ENCODE data around the gene PNMT.

The PNMT gene, protein sequence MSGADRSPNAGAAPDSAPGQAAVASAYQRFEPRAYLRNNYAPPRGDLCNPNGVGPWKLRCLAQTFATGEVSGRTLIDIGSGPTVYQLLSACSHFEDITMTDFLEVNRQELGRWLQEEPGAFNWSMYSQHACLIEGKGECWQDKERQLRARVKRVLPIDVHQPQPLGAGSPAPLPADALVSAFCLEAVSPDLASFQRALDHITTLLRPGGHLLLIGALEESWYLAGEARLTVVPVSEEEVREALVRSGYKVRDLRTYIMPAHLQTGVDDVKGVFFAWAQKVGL

DNA sequence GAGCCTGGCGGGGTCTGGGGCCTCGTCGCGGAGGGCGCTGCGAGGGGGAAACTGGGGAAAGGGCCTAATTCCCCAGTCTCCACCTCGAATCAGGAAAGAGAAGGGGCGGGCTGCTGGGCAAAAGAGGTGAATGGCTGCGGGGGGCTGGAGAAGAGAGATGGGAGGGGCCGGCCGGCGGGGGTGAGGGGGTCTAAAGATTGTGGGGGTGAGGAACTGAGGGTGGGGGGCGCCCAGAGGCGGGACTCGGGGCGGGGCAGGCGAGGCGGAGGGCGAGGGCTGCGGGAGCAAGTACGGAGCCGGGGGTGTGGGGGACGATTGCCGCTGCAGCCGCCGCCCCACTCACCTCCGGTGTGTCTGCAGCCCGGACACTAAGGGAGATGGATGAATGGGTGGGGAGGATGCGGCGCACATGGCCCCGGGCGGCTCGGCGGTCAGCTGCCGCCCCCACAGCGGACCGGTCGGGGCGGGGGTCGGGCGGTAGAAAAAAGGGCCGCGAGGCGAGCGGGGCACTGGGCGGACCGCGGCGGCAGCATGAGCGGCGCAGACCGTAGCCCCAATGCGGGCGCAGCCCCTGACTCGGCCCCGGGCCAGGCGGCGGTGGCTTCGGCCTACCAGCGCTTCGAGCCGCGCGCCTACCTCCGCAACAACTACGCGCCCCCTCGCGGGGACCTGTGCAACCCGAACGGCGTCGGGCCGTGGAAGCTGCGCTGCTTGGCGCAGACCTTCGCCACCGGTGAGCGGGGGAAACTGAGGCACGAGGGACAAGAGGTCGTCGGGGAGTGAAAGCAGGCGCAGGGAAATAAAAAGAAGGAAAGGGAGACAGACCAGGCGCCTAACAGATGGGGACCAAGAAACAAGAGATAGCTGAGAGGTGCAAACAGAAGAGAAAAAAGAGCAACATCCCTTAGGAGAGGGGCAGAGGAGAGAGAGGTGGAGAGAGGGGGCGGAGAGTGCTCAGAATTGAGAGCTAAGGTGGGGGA lies at the start of gene PNMT:
PNMT (plus strand) TSS at position 509 of the 980 bp plus-strand sequence; CDS start at position 532, 23 bp downstream.
- DNase-seq: no peak

DNA sequence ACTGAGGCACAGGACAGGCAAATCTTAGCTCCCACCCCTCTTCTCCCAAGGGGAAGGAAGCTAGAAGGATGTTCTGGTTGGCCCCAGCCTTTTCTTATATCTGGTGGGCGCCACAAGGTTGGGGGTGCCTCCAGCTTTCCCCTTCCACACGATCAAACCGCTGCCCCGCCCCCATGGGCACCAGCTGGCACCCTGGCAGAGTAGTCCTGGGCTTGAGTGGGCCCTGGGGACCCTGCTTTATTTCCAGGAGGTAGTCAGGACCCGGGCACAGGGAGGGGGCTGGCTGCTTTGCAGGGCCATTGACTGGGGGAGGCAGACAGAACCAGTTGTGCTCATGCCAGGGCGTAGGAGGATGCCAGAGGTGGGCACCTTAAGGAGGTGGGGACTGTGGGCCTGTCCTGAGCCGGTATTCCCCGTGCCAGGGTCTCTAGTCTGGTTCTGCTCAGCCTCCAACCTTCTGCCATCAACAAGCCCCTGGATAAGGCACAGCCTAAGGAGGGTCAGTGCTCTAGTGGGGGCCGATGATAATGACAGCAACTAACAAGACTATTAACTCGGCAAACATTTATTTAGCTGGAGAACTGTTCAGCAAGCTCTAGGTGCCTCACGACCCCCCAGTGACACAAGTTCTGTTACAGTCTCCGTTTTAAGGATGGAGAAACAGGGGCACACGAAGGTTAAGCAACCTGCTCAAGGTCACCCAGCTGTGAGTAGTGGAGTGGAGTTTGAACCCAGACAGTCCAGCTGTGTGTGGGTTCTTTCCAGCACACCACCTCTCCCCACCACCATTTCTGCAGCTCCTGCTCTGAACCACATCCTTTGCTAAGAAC lies 49.1 kb upstream of the PNMT start:
- DNase-seq: no peak

DNA sequence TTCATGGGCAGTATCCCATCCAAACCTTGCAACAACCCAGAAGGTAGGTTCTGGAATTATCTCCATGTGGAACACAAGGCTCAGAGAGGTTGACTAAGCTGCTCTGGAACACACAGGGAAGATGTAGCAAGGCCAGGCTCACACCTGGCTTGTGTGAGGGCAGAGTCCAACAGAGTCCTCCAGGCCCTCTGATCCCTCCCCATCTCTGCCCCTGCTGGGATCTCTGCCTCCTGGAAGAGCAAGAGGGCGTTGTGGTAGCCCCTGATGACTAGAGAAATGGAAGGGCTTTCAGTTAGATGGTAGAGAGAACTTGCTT lies 48.5 kb upstream of the PNMT start:
- DNase-seq: no peak

DNA sequence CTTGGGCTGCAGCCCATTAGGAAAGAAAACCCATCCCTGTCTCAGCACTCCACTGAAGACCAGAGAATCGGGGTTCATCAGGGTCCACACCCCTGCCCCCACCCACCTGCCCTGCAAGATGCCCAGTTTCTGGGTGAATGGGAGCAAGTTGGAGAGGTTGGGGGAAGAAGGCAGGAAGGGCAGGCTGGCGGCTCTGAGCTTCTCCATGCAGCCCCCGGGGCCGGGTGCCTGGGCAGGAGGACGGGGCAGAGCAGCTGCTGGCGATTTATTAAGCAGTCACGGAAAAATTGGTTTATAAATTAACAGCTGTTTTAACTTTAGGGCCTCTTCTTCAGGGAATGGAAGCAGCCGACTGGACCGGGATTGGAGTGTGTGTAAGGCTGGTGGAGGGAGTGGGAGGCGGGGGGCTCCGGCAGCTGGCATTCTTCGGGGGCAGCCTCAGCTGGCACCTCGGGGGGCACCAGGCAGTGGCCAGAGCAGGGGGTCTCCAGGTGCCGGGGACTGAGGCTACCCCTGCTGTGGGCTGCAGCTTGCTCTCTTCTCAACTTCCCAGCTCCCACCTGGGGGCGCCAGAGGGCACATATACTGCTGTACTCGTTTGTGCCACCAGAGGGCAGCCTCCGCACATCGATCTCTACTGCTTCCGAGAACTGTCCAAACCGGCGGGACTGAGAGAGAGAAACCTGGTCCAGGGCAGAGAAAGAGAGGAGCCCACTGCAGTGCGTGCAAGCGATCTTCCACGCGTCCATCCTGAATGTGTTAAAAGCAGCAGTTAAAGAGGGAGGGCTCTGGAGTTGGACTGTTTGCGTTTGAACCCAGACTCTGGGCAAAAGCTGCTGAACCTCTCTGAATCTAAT lies 46.5 kb upstream of the PNMT start:
- peak; percentile 74 for DNase-seq

DNA sequence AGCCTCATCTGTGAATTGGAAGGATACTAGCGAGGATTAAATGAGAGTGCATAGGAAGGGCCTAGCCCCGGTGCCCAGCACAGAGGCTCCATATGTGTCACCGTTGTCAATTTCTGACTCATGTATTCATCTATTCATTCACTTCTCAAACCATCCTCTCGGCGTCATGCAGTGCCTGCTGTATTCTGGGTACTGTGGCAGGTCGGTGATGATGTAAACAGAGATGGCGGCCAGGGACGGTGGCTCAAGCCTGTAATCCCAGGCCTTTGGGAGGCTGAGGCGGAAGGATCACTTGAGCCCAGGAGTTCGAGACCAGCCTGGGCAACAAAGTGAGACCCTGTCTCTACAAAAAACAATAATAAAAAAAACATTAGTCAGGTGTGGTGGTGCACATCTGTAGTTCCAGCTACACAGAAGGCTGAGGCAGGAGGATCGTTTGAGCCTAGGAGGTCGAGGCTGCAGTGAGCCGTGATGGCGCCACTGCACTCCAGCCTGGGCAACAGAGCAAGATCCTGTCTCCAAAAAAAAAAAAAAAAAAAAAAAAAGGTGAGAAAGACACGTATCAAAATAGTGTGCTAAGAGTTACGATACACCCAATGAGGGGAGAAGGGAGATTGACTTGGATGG lies 45.8 kb upstream of the PNMT start:
- no peak for DNase-seq

DNA sequence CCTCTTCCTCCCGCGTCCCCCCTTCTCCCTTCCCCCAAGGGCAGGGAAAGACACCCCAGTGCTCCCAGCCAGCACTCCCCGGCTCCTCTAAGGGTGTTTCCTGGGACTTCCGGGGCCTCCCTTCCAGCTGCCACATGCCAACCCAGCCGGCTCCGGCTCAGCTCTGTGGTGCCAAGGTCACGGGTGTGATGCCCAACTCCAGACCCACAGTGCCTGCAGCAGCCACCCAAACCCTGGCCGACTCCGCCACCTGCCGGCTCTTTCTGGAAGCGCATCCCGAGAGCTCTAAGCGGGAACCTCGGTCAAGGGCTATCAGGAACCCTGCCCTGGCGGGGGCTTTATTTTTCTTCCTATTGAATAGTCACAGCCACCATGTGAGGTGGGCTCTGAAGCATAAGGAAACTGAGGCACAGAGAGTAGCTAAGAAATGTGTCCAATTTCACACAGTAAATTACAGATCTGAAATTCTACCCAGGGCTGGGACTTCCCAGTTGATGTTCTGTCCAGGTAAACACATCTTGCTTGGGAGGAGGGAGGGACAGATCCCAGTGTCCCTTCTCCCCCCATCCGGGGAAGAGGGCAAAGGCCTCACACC lies 44.8 kb upstream of the PNMT start:
- DNase-seq: peak; percentile 54

DNA sequence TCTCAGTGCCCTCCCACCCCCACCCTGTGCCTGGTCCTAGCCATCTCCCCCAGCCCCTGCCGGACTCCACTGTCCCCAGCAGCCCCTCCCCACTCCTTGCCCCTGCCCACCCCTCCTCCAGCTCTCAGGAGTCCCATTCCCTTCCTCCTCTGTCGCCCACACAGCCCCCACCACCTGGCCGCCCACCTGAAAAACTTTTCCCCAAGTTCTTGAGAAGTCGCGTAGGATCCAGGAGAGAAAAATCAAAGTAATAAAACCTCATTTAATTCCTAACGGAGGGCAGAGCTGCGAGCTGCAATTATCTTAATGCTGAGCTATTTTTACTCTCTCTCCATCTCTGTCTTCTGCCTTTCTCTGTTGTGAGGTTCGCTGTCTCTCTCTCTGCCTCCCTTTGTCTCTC lies 43.9 kb upstream of the PNMT start:
- no peak for DNase-seq

DNA sequence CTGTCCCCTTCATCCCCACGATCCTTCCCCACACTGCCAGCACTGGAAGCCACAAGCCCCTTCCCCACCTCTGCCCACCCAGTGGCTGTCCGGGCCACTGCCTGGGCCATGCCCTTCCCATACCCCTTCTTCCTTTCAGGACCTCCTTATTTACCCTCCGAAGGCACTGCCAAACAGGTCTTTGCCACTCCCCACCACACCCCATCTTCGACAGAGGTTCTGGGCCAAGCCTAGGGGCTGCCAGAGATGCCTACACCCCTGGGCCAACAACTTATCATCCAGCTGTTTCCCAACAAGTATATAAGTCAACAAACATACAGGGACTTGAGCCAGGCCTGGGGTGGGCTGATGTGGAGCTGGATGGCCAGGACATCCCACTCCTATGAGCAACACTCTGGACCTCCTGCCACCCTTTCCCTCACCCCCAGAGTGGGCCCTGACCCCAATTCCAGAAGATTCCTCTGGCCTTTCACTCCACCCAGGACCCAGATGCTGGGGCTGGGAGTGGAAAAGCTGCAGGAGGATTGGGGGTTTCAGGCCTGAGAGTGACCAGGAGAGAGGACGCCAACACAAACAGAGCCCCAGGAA lies 43.0 kb upstream of the PNMT start:
- no peak for DNase-seq

DNA sequence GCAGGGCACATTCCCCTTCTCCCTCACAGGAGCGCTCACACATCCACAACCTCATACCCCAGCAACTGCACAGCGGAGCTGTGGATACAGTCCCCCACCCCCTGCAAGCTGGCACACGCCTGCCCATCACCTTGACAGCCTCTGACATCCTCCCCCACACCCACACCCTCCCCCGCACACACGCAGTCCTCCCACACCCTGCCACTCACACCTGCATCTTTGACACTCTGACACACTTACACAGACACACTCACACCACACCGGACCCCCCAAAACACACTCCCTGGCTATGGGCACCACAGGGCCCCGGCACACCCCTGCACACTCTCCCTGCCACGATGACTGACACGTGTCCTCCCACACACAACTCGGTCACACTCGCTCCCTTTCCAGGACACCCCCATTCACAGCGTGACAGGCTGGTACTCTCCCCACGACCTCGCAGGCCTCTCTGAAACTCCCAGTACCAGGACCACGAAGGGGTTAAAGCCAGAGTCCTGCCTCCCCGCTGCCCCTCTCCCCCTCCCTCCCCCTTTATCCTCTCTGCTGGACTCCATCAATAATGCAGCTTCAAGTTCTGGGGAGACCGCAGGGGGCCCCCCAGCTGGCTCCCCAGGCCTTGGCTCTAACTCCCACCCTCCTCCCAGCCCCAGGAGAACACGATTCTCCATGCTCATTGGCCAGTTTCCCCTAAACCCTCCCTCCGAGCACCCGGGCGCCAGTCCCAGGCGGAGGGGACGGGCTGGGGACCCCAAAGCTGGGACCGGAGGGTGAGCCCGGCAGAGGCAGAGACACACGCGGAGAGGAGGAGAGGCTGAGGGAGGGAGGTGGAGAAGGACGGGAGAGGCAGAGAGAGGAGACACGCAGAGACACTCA lies 41.8 kb upstream of the PNMT start, which contains the start of gene PPP1R1B:
PPP1R1B (plus strand) TSS at position 782 of the 876 bp plus-strand sequence. CDS start 441 bp downstream, outside the sequence.
- no peak for DNase-seq

DNA sequence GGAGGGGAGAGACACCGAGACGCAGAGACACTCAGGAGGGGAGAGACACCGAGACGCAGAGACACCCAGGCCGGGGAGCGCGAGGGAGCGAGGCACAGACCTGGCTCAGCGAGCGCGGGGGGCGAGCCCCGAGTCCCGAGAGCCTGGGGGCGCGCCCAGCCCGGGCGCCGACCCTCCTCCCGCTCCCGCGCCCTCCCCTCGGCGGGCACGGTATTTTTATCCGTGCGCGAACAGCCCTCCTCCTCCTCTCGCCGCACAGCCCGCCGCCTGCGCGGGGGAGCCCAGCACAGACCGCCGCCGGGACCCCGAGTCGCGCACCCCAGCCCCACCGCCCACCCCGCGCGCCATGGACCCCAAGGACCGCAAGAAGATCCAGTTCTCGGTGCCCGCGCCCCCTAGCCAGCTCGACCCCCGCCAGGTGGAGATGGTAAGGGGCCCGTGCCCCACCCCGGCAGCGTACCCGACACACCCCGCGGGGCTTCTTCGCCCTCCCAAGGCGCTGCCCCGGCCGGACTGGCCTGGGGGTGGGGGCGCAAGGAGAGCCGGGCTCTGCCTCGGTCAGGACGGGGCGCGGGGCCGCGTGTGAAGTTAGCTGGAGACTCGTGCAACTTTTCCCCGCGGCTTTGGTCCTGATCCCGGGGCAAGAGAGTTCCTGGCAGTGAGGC lies 41.1 kb upstream of the PNMT start:
- DNase-seq: no peak

DNA sequence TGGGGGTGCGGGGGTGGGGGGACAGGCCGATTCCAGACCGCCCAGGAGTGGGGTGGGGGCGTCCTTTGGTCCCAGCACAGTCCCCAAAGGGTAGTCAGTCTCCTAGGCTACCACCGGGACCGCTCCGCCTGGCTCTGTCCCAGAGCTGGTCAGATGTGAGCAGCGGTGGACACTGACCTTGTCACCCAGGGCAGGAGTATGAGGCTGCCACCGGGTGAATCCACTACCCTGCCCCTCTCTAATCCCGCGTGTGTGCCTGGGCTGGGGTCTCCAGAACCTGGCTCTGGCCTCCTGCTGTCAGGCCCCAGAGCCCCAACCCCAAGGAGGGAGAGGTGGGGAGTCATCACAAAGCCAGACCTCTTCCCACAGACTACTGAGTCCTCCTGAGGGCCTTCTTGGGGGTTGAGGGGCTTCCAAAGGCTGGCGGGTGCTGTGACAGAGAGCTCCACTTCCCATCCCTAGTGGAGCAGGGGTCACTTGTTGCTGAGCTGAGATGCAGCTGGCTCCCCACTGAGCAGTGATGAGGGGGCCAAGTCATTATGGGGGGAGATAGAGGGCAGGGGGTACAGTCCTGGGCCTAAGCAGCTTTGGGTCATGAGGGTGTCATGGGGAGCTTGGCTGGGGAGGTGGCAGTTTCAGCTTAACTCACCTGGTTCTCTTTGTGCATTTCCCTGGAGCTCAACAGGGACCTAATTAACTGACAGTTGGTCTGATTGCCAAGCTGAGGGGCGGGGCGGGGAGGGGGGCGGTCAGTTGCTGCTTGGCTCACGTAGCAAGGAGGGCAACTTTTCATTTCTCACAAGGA lies 40.3 kb upstream of the PNMT start:
- DNase-seq: no peak

DNA sequence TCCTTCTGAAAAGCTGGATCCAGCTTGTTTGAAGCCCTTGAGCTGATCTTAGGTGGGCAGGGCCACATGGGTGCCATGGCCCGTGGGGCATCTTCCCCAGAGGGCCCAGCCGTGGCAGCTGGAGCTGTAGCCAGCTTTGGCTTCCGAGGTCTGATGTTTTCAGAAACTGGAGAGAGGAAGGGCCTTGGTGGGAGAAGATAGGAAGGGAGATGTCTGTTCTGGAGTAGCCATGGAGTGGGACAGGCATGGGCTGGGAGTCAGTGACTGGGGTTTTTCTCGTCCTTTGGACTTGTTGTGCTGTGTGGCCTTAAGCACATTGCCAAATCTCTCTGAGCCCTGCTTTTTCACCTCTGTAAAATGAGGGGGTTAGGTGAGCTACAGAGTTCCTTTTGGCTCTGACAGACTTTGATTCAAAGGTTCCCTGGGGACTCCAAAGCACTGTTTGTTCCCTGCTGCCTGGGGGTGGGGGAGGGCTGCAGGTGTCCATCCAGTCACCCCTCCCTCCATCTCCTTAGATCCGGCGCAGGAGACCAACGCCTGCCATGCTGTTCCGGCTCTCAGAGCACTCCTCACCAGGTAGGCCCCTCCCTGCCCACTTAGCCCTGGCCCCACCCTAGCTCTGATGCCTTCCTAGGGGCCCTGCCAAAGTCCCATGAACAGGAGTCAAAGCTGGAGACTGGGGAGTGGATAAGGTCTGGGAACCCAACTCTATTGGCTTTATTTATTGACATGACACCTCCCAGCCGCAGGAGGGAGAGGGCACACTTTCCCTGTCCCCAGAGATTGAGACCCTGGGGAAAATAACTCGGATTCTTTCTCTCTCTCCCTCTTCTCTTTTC lies 39.4 kb upstream of the PNMT start:
- DNase-seq: no peak

DNA sequence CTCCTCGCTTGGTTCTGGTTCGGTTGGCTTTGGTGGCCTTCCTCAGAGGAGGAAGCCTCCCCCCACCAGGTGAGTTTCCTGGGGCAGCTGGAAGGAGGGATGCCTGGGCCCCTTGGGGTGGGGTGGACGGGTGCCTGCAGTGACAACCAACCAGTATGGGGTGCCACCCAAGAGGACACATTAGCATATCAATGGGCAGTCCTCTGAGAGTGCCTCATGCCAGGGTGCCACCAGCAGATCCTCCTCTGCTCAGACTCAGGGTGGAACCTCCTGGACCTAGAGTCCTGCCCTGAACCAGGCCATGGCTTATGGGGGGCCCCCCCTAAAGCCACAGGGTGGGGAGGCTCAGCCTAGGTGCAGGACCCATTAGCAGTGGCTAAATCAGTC lies 38.8 kb upstream of the PNMT start:
- no peak for DNase-seq

DNA sequence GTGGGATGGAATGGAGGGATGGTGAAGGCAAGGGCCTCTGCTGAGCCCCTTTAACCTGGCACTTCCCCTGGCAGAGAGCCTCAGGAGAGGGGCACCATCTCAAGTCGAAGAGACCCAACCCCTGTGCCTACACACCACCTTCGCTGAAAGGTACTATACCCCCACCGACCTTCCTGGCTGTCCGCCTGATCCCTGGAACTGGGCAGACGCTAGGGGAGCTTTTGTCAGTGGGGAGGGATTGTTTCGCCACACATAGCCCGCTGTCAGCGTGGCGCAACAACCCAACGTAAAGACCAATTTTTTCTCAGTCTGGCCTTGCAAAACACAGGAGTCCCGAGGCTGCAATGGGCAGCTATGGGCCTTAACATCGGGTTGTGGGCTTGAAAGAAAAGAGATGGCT lies 38.4 kb upstream of the PNMT start:
- DNase-seq: no peak

DNA sequence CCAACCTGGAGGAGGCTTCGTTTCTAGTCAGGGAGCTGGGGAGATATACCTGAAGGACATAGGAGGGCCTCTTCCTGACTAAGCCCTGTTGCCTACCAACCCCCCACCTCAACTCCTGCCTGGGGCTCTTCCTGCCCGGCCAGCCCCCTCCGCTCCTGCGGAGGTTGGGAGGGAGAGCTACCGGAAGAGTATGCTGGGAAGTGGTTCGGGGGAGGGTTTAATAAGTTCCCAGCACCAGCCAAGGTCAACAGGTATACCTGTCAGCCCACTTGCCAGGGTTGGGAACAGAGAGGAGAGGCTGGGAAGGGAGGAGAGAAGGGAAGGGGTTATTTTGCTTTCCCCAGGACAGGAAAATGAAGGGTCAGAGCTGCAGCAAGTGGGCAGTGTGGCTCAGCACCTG lies 36.9 kb upstream of the PNMT start:
- DNase-seq: no peak

DNA sequence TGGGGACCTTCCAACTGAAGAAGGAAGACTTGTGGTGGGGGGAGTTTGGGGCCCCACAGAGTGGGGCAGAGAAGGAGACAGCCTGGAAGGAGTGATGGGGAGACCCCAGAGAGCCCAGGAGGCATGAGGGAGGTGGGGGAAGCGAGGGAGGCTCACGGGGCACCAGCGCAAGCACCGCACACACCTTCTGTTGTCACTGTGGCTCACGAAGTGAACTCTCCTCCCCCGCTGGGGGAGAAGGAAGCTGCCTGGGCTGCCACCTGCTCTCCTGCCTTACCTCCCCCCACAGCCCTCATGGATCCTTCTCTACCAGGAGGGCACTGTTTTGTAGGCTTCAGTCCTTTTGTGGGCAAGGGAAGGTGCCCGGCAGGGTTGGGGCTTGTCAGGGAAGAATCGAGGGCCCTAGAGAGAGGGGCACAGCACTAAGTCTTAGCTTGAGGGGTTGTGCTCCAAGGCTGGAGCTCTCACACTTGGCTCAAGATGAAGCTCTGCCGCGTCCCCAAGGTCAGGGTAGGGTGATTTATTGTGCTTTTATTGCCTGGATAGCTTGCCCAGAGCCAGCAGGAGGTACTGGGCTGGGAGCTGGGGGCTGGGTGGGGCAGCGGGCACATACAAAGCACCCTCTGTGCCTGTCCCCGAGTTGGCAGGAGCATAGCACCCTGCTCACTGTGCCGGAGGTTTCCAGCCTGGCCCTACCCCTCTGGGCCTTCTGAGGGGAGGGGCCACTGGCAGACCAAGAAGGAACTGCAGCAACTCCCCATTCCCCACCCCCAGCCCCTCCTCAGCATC lies 35.9 kb upstream of the PNMT start:
- no peak for DNase-seq

Data from GDM1 (cell line).